ENCODE measurements around the gene OVOL2. TPM values are rescaled to one million over a fixed set of nuclear protein-coding genes. Genes with fewer than 3 reads are reported as not detected.
"Not testable (repeated sequence)": the region's sequence is repeated elsewhere in the genome, so short reads cannot be mapped to it uniquely, and the experiment has no call there.

OVOL2 gene
- total RNA-seq, 2 donors from 2014 or later = not detected

DNA sequence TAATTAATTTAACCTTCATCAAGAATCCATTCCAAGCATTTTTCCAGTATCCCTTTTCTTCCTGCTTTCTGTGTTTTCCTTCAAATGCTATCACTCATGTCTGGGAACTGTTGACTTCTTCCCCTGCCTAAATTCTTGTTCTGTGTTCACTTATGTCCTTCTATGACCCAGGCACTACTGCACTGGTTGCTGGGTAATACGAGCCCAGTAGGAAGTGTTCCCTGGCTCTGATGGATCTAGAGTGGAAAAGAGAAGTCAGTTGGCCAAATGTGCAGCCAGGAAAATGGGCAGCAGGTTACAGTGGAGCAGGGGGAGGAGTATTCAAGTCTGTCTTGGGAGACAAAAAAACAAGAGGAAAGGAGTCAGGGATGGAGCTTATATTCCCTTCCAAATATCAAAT, 7.1 kb downstream of the OVOL2 start:
- H3K27me3 Mint-ChIP-seq = peaks cover 68% of the 10 kb centered on the region
- no peak overlapping the region for H3K27ac Mint-ChIP-seq
- H3K4me1 Mint-ChIP-seq = peaks cover 2% of the 10 kb centered on the region
- no peak overlapping the region for H3K4me3 Mint-ChIP-seq
- peaks cover 2% of the 10 kb centered on the region for H3K36me3 Mint-ChIP-seq (ENCODE audit: low read depth)
- no peaks in the 10 kb centered on the region for H3K9me3 ChIP-seq (ENCODE audit: control insufficient read depth, low read length, poor library complexity, severe bottlenecking)
- ATAC-seq (no peak), DNase-seq (no peak)

DNA sequence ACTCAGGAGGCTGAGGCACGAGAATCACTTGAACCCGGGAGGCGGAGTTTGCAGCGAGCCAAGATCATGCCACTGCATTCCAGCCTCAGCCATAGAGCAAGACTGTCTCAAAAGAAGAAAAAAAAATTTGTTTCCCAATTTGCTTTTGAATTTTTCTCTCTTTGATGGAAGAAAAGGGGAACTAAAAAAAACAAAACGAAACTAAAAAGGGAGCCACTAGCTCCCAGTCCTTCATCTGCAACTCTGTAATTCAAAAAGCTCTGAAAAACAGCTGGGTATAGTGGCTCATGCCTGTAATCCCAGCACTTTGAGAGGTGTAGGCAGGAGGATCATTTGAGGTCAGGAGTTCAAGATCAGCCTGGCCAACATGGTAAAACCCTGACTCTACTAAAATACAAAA, 9.5 kb downstream of the OVOL2 start:
- peaks cover 2% of the 10 kb centered on the region for H3K36me3 Mint-ChIP-seq (ENCODE audit: low read depth)
- no peak overlapping the region for H3K27ac Mint-ChIP-seq
- no peaks in the 10 kb centered on the region for H3K9me3 ChIP-seq (ENCODE audit: control insufficient read depth, low read length, poor library complexity, severe bottlenecking)
- ATAC-seq (no peak), DNase-seq (no peak)
- H3K27me3 Mint-ChIP-seq = peaks cover 60% of the 10 kb centered on the region
- no peak overlapping the region for H3K4me3 Mint-ChIP-seq
- peaks cover 2% of the 10 kb centered on the region for H3K4me1 Mint-ChIP-seq

DNA sequence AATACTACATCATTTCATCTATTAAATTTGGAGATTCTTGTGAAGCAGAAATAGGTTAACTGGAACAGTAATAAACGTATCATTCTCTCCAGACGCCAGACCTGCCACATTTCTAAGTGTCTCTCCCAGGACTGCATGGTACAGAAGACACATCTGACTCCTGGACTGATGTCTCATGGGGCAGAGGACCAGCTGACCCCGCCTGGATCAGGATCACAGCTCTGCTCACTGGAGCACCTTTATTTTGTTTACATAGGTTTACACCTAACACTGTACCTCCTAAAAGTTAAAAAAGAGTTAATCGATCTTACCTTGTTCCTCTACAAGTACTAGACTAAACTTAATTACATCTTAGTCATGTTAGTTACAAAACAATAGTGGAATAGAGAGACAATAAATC, 11.2 kb downstream of the OVOL2 start:
- peaks cover 2% of the 10 kb centered on the region for H3K4me1 Mint-ChIP-seq
- H3K36me3 Mint-ChIP-seq (ENCODE audit: low read depth) = peaks cover 2% of the 10 kb centered on the region
- H3K27ac Mint-ChIP-seq = no peak overlapping the region
- H3K4me3 Mint-ChIP-seq = no peak overlapping the region
- DNase-seq = no peak
- ATAC-seq = no peak
- H3K27me3 Mint-ChIP-seq = peaks cover 47% of the 10 kb centered on the region
- H3K9me3 ChIP-seq (ENCODE audit: control insufficient read depth, low read length, poor library complexity, severe bottlenecking) = no peaks in the 10 kb centered on the region

DNA sequence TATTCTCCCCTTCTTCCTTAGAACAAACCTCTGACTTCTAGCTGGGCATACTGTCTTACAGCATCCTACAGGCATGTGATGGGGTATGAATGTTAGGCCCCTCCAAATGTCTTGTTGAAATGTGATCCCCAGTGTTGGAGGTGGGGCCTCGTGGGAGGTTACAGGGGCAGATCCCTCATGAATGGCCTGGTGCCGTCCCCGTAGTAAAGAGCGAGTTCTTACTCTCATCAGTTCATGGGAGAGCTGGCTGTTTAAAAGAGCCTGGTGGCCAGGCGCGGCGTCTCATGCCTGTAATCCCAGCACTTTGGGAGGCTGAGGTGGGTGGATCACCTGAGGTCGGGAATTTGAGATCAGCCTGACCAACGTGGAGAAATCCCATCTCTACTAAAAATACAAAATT, 15.5 kb downstream of the OVOL2 start:
- DNase-seq (no peak), ATAC-seq (no peak)
- peaks cover 63% of the 10 kb centered on the region for H3K27me3 Mint-ChIP-seq
- H3K4me1 Mint-ChIP-seq = no peaks in the 10 kb centered on the region
- H3K36me3 Mint-ChIP-seq (ENCODE audit: low read depth) = peaks cover 5% of the 10 kb centered on the region
- no peak overlapping the region for H3K27ac Mint-ChIP-seq
- no peak overlapping the region for H3K4me3 Mint-ChIP-seq
- no peaks in the 10 kb centered on the region for H3K9me3 ChIP-seq (ENCODE audit: control insufficient read depth, low read length, poor library complexity, severe bottlenecking)

DNA sequence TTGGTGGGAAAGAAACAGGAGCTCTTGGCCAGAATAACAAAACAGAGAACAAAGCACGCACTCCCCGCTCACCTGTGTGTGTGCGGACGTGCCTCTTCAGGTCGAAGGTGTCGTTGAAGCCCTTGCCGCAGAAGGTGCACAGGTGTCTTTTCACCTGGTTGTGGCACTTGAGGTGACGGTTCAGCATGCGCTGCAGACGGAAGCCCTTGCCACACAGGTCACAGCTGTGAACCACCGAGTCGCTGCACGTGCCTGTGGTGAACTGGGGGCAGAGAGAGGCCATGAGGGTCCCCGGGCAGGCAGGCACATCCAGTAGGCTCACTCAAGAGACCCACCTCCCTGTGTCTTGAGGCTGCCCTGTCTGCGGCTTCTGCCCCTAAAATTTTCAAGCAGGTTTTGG, 16.3 kb downstream of the OVOL2 start:
- H3K9me3 ChIP-seq (ENCODE audit: control insufficient read depth, low read length, poor library complexity, severe bottlenecking) = no peaks in the 10 kb centered on the region
- H3K27ac Mint-ChIP-seq = no peak overlapping the region
- peaks cover 5% of the 10 kb centered on the region for H3K36me3 Mint-ChIP-seq (ENCODE audit: low read depth)
- no peak overlapping the region for H3K4me3 Mint-ChIP-seq
- peaks cover 59% of the 10 kb centered on the region for H3K27me3 Mint-ChIP-seq
- no peaks in the 10 kb centered on the region for H3K4me1 Mint-ChIP-seq
- no peak for ATAC-seq
- DNase-seq = no peak

DNA sequence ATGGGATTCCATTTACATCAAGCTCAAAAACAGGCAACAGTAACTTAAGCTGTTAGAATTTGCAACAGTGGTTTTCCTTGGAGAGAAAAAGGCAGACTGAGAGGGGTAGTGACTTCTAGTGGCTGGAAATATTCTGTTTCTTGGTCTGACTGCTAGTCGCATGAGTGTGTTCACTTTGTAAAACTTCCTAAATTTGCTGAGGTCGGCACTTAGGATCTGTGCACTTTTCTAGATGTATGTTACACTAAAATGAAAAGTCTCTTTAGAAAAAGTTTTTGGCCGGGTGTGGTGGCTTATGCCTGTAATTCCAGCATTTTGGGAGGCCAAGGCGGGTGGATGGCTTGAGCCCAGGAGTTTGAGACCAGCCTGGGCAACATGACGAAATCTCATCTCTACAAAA, 18.7 kb downstream of the OVOL2 start:
- H3K4me1 Mint-ChIP-seq = no peaks in the 10 kb centered on the region
- H3K4me3 Mint-ChIP-seq = no peak overlapping the region
- H3K36me3 Mint-ChIP-seq (ENCODE audit: low read depth) = peaks cover 5% of the 10 kb centered on the region
- peaks cover 57% of the 10 kb centered on the region for H3K27me3 Mint-ChIP-seq
- no peak overlapping the region for H3K27ac Mint-ChIP-seq
- no peaks in the 10 kb centered on the region for H3K9me3 ChIP-seq (ENCODE audit: control insufficient read depth, low read length, poor library complexity, severe bottlenecking)
- DNase-seq (no peak), ATAC-seq (no peak)

DNA sequence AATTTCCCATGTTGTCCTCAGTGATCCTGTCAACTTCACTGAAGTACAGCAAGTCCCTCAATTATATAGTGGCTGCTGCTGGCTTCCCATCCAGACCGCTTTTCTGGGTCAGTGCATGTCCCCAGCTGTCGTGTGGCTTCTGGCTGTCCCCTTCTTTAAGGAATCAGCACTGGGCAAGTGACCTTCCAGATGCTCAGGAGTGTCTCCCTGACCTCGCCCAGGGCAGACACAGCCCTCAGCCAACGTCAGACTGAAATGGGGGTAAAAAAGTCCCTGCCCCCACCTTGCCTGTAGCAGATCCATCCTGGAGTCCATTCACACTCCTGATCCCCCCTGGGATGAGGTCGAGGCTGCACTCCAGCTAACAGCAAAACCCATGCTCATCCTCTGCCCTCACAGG, 23.7 kb downstream of the OVOL2 start:
- Mint-ChIP-seq H3K27me3 (peaks cover 47% of the 10 kb centered on the region), H3K36me3 (ENCODE audit: low read depth) (peaks cover 2% of the 10 kb centered on the region), H3K4me1 (no peaks in the 10 kb centered on the region), H3K4me3 (no peak overlapping the region), H3K27ac (no peak overlapping the region)
- ATAC-seq (no peak), DNase-seq (no peak)
- H3K9me3 ChIP-seq (ENCODE audit: control insufficient read depth, low read length, poor library complexity, severe bottlenecking) = no peaks in the 10 kb centered on the region

DNA sequence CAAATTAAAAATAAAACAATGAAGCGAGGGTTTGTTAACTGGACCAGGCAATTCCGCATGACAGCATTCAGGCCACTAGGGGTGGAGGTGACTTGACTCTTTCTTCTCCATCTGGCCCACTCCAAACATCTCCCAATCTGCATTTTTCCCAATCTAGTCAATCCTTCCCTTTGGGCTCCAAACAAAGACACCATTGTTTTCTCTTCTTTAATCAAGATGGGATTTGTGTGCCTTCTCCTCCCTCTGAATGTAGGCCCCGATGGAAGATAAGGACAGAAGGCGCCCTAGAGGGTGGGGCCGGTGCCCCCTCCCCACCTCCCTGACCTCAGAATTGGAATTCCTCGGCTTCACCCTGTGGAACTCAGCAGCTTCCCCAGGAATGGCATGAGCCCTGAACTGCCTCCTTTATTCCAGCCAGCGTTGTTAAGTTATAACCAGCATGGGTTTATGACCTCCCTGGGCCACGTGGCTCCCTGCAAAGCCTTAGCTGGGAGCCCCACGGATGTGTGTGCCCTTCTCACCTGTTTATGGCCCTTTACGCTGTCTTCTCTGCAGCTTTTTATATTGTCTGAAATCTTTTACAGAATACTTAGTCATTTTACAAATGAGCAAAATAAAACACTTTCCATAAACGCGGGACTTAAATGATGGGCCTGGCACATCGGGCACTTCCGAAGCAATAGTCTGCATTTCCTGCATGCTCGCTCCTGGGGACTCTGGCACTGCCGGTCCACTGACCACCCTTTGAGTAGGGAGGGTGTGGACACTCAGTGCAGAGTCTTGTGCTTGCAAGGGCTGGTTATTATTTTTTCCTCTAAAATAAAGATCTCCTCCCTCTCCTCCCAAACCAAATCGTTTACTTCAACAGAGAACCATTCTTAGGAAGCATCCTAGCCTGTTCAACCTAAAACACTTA, 24.5 kb downstream of the OVOL2 start:
- H3K27me3 Mint-ChIP-seq = peaks cover 39% of the 10 kb centered on the region
- no peak overlapping the region for H3K27ac Mint-ChIP-seq
- ATAC-seq = no peak

DNA sequence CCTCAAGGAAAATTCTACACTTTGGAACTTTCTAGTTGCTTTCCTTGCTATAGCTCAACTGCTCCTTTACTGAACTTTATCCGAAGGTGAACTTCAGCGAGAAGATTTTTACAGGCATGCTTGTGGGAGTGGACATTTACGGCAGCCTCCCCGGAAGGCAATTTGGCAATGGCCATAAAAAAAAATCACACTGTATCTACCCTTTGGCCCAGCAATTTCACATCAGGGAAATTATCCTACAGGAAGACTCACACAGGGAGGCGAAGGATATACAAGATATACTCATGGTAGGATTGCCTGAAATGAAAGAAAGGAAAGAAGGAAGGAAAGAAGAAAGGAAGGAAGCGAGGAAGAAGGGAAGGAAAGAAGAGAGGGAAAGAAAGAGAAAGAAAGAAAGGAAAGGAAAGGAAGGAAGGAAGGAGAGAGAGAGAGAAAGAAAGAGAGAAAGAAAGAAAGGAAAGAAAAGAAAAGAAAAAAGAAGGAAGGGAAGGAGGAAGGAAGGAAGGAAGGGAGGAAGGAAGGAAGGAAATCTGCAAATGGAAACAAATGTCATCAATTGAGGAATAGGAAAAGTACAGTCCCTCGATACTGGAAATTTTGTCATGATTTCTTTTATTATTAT, 25.7 kb downstream of the OVOL2 start:
- Mint-ChIP-seq H3K4me1 (no peaks in the 10 kb centered on the region), H3K27ac (no peak overlapping the region), H3K4me3 (no peak overlapping the region), H3K27me3 (peaks cover 31% of the 10 kb centered on the region), H3K36me3 (ENCODE audit: low read depth) (peaks cover 2% of the 10 kb centered on the region)
- ATAC-seq (no peak), DNase-seq (no peak)
- H3K9me3 ChIP-seq (ENCODE audit: control insufficient read depth, low read length, poor library complexity, severe bottlenecking) = no peaks in the 10 kb centered on the region

More for the DNA sequence above, 24.5 kb downstream of the OVOL2 start:
- Mint-ChIP-seq H3K36me3 (ENCODE audit: low read depth) (peaks cover 2% of the 10 kb centered on the region), H3K4me3 (no peak overlapping the region), H3K4me1 (no peaks in the 10 kb centered on the region)
- H3K9me3 ChIP-seq (ENCODE audit: control insufficient read depth, low read length, poor library complexity, severe bottlenecking) = no peaks in the 10 kb centered on the region
- no peak for DNase-seq

DNA sequence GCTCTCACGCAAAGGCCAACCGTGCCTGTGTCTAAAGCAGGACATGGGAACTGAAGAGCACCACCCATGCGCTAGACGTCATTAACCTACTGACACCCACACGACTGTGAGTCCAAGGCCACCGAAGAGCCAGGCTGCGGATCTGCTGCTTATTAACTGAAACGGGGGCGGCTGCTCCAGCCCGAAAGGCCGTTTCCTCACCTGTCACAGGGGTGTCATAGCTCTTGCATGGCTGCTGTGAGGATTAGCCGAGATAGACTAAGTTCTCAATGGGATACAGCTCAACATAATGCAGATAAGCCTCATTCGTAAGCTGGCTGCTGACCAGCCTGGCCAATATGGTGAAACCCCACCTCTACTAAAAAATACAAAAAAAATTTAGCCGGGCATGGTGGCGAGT, 26.7 kb downstream of the OVOL2 start:
- Mint-ChIP-seq H3K4me1 (no peaks in the 10 kb centered on the region), H3K27me3 (peaks cover 31% of the 10 kb centered on the region), H3K36me3 (ENCODE audit: low read depth) (peaks cover 2% of the 10 kb centered on the region), H3K27ac (no peak overlapping the region), H3K4me3 (no peak overlapping the region)
- no peak for DNase-seq
- no peaks in the 10 kb centered on the region for H3K9me3 ChIP-seq (ENCODE audit: control insufficient read depth, low read length, poor library complexity, severe bottlenecking)
- ATAC-seq = no peak

DNA sequence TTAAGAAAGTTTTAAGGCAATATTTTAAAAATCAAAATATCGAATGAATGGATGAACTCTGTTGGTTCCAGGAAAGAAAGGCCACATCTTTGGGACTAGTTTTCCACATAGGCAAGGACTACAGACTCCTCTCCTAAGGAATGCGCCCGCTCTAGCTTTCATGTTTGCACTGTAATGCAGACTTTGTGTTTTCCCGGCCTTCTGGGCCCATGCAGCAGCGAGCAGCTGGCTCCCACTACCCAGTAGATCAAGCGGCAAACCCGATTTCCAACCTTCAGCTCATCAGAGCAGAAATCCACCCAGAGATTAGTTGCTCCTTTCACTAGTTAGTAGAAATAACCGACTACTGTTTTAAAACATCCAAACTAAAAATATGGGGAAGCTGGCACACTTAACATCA, 27.7 kb downstream of the OVOL2 start:
- Mint-ChIP-seq H3K27me3 (peaks cover 31% of the 10 kb centered on the region), H3K36me3 (ENCODE audit: low read depth) (peaks cover 2% of the 10 kb centered on the region), H3K4me3 (no peak overlapping the region), H3K4me1 (no peaks in the 10 kb centered on the region), H3K27ac (no peak overlapping the region)
- DNase-seq (no peak), ATAC-seq (no peak)
- H3K9me3 ChIP-seq (ENCODE audit: control insufficient read depth, low read length, poor library complexity, severe bottlenecking) = no peaks in the 10 kb centered on the region

DNA sequence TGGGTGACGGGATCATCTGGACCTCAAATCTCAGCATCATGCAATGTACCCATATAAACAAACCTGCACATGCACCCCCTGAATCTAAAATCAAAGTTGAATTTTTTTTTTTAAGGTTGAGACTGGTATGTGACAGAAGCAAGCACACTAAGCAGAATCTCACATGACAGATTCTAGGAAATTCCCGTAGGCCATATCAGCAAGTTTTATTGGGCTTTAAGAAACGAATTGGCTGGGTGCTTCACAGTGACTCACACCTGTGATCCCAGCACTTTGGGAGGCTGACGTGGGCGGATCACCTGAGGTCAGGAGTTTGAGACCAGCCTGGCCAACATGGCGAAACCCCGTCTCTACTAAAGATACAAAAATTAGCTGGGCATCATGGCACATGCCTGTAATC, 30.7 kb downstream of the OVOL2 start:
- not testable (repeated sequence) for H3K9me3 ChIP-seq (ENCODE audit: control insufficient read depth, low read length, poor library complexity, severe bottlenecking); ATAC-seq; H3K4me3 Mint-ChIP-seq; DNase-seq; H3K36me3 Mint-ChIP-seq (ENCODE audit: low read depth); H3K4me1 Mint-ChIP-seq; H3K27ac Mint-ChIP-seq
- peaks cover 14% of the 10 kb centered on the region for H3K27me3 Mint-ChIP-seq

DNA sequence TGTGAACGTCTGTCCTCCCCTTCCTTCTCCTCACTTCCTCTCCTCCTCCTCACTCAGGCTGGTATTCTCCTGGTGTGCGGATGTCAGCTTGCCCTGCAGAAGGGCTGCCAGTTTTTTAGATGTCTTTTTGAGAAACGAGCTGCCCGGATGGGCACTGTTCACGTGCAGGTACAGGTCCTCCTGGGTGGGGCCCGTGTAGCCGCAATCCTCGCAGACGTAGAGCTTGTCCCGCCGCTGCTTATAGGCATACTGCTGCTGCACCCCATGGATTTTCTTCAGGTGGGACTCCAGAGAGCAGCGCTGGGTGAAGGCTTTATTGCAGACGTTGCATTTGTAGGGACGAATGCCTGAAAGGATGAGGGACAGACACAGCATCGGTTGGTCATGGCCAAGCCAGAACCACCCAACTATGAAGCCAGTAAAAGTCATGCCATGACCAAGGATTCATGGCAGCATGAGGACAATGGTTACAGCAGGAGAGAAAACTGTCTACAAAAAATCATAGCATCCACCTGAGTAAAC, 33.0 kb downstream of the OVOL2 start:
- H3K9me3 ChIP-seq (ENCODE audit: control insufficient read depth, low read length, poor library complexity, severe bottlenecking) = no peaks in the 10 kb centered on the region
- Mint-ChIP-seq H3K27ac (no peak overlapping the region), H3K27me3 (peaks cover 14% of the 10 kb centered on the region), H3K4me3 (no peak overlapping the region), H3K4me1 (no peaks in the 10 kb centered on the region), H3K36me3 (ENCODE audit: low read depth) (no peaks in the 10 kb centered on the region)
- DNase-seq (no peak), ATAC-seq (no peak)

Data from T-helper 17 cell (primary cell).